ENCODE results near the gene COL19A1. TPM values are rescaled to one million over a fixed set of nuclear protein-coding genes. Genes with fewer than 3 reads are reported as not detected.

COL19A1 gene
- total RNA-seq, 2 experiments from 2014 or later = 0.03 TPM; not detected in 1

- H3K4me1 ChIP-seq (ENCODE audit: insufficient read depth, low read length, poor library complexity, severe bottlenecking) = no peaks in the 10 kb centered on the region
- H2AFZ ChIP-seq (ENCODE audit: low read length) = no peak overlapping the region
- ChIA-PET CTCF (ENCODE audit: unreplicated experiment) (no interaction called here), POLR2A (interaction anchor here (0.6 kb wide), 1 partner anchor 524 kb away, joined by 3 read pairs; no protein-coding TSS in a partner anchor)
- TF ChIP-seq EZH2phosphoT487 (IDR thresholded peaks at IDR 0.05; ENCODE audit: borderline replicate concordance, low read depth, low read length) = no peak
- TF ChIP-seq CTCF (conservative IDR thresholded peaks at IDR 0.05; ENCODE audit: low read length) = no peak
- no peaks in the 10 kb centered on the region for H3K9me2 ChIP-seq (ENCODE audit: insufficient read depth, low read length)
- no peak for DNase-seq (ENCODE audit: low spot score)
- no peak overlapping the region for H3K4me3 ChIP-seq (ENCODE audit: low read depth, low read length, poor library complexity, severe bottlenecking)
- BruUV-seq (replicated peaks) = no TSS peak
- no peak overlapping the region for H3K27ac ChIP-seq (ENCODE audit: low read depth, low read length, poor library complexity, severe bottlenecking)
- no peaks in the 10 kb centered on the region for H3K9me3 ChIP-seq (ENCODE audit: low read length)
- intact Hi-C loops (cut with micrococcal nuclease; ENCODE audit: unreplicated experiment) = no loop called here
- H3K36me3 ChIP-seq (ENCODE audit: insufficient read depth, low read length) = no peaks in the 10 kb centered on the region
- no peak overlapping the region for H3K4me2 ChIP-seq (ENCODE audit: low read length)
- no peaks in the 10 kb centered on the region for H3K79me2 ChIP-seq (ENCODE audit: insufficient read depth, low read depth, low read length)
- no peaks in the 10 kb centered on the region for H4K20me1 ChIP-seq (ENCODE audit: insufficient read depth, low read length)
Measured at GRCh38 chr6:70150521-70150920, 284.2 kb downstream of the COL19A1 start.

GRCh38 chr6:70151616-70152015, 285.3 kb downstream of the COL19A1 start:
- no TSS peak for BruUV-seq (replicated peaks)
- ChIA-PET POLR2A (no interaction called here), CTCF (ENCODE audit: unreplicated experiment) (no interaction called here)
- H4K20me1 ChIP-seq (ENCODE audit: insufficient read depth, low read length) = no peaks in the 10 kb centered on the region
- H2AFZ ChIP-seq (ENCODE audit: low read length) = no peak overlapping the region
- no peak overlapping the region for H3K27ac ChIP-seq (ENCODE audit: low read depth, low read length, poor library complexity, severe bottlenecking)
- H3K9me2 ChIP-seq (ENCODE audit: insufficient read depth, low read length) = no peaks in the 10 kb centered on the region
- no peaks in the 10 kb centered on the region for H3K79me2 ChIP-seq (ENCODE audit: insufficient read depth, low read depth, low read length)
- H3K4me2 ChIP-seq (ENCODE audit: low read length) = no peak overlapping the region
- no peak for DNase-seq (ENCODE audit: low spot score)
- intact Hi-C loops (cut with micrococcal nuclease; ENCODE audit: unreplicated experiment) = no loop called here
- no peaks in the 10 kb centered on the region for H3K36me3 ChIP-seq (ENCODE audit: insufficient read depth, low read length)
- H3K9me3 ChIP-seq (ENCODE audit: low read length) = no peaks in the 10 kb centered on the region
- H3K4me3 ChIP-seq (ENCODE audit: low read depth, low read length, poor library complexity, severe bottlenecking) = no peak overlapping the region
- H3K4me1 ChIP-seq (ENCODE audit: insufficient read depth, low read length, poor library complexity, severe bottlenecking) = no peaks in the 10 kb centered on the region
- TF ChIP-seq CTCF (conservative IDR thresholded peaks at IDR 0.05; ENCODE audit: low read length) (no peak), EZH2phosphoT487 (IDR thresholded peaks at IDR 0.05; ENCODE audit: borderline replicate concordance, low read depth, low read length) (no peak)

GRCh38 chr6:70152786-70153185, 286.4 kb downstream of the COL19A1 start:
- Histone ChIP-seq H4K20me1 (ENCODE audit: insufficient read depth, low read length) (no peaks in the 10 kb centered on the region), H3K4me2 (ENCODE audit: low read length) (no peak overlapping the region), H3K36me3 (ENCODE audit: insufficient read depth, low read length) (no peaks in the 10 kb centered on the region), H3K4me1 (ENCODE audit: insufficient read depth, low read length, poor library complexity, severe bottlenecking) (no peaks in the 10 kb centered on the region), H3K4me3 (ENCODE audit: low read depth, low read length, poor library complexity, severe bottlenecking) (no peak overlapping the region), H3K9me2 (ENCODE audit: insufficient read depth, low read length) (no peaks in the 10 kb centered on the region), H2AFZ (ENCODE audit: low read length) (no peak overlapping the region), H3K79me2 (ENCODE audit: insufficient read depth, low read depth, low read length) (no peaks in the 10 kb centered on the region), H3K27ac (ENCODE audit: low read depth, low read length, poor library complexity, severe bottlenecking) (no peak overlapping the region), H3K9me3 (ENCODE audit: low read length) (no peaks in the 10 kb centered on the region)
- ChIA-PET CTCF (ENCODE audit: unreplicated experiment) (no interaction called here), POLR2A (no interaction called here)
- TF ChIP-seq CTCF (conservative IDR thresholded peaks at IDR 0.05; ENCODE audit: low read length) (no peak), EZH2phosphoT487 (IDR thresholded peaks at IDR 0.05; ENCODE audit: borderline replicate concordance, low read depth, low read length) (no peak)
- intact Hi-C loops (cut with micrococcal nuclease; ENCODE audit: unreplicated experiment) = no loop called here
- no peak for DNase-seq (ENCODE audit: low spot score)
- BruUV-seq (replicated peaks) = no TSS peak
